Measurements from ENCODE around the gene OLFML1.

- no peak for TF ChIP-seq POLR2A (IDR thresholded peaks at IDR 0.05)
- TF ChIP-seq CTCF (IDR thresholded peaks at IDR 0.05) = no peak
These were observed 22.6 kb upstream of the OLFML1 start for GRCh38 chr11:7462706-7463105.

All from right lobe of liver (tissue), 4 donors.